GM12865 (cell line): ENCODE results near the gene NTRK2.

Experiments
- DNase-seq: peaks from one replicate; pipeline ENCODE4 v3.0.0; 2010; ENCODE audit warnings: low read depth
- H3K4me3 ChIP-seq: 2 replicates; pipeline ENCODE4 v1.5.1; 2011; ENCODE audit warnings: mild to moderate bottlenecking, low read depth, low read length, control low read depth
- CTCF ChIP-seq: IDR thresholded peaks from 2 replicates; pipeline ENCODE4 v1.5.1; 2011; ENCODE audit warnings: low read length, control low read depth, low read depth, inconsistent platforms; ENCODE audit not compliant: insufficient read depth; ENCODE audit errors: missing control alignments

The NTRK2 gene

GRCh38 chr9:84974258-84974657 is 304.7 kb downstream of the NTRK2 start:
- H3K4me3 ChIP-seq, result no peak overlapping the region
- no peak for TF ChIP-seq CTCF
- DNase-seq, result no peak

- DNase-seq, result no peak
- H3K4me3 ChIP-seq, result no peak overlapping the region
- no peak for TF ChIP-seq CTCF
Observed at GRCh38 chr9:84974855-84975254, 305.3 kb downstream of the NTRK2 start.

GRCh38 chr9:84975926-84976325 is 306.4 kb downstream of the NTRK2 start:
- no peak for TF ChIP-seq CTCF
- no peak for DNase-seq
- H3K4me3 ChIP-seq, result no peak overlapping the region

- no peak overlapping the region for H3K4me3 ChIP-seq
- DNase-seq, result no peak
- TF ChIP-seq CTCF, result no peak
Observed at GRCh38 chr9:84978661-84979060, 309.1 kb downstream of the NTRK2 start.

GRCh38 chr9:84983749-84984148 is 314.2 kb downstream of the NTRK2 start:
- TF ChIP-seq CTCF, result no peak
- no peak overlapping the region for H3K4me3 ChIP-seq
- DNase-seq, result no peak

GRCh38 chr9:84988621-84989020 is 319.1 kb downstream of the NTRK2 start:
- no peak for DNase-seq
- TF ChIP-seq CTCF, result no peak
- H3K4me3 ChIP-seq, result no peak overlapping the region

- H3K4me3 ChIP-seq, result no peak overlapping the region
- no peak for DNase-seq
- TF ChIP-seq CTCF, result no peak
Observed at GRCh38 chr9:84990416-84990815, 320.9 kb downstream of the NTRK2 start.
